ENCODE data around the gene GPS1.

GPS1 gene

DNA sequence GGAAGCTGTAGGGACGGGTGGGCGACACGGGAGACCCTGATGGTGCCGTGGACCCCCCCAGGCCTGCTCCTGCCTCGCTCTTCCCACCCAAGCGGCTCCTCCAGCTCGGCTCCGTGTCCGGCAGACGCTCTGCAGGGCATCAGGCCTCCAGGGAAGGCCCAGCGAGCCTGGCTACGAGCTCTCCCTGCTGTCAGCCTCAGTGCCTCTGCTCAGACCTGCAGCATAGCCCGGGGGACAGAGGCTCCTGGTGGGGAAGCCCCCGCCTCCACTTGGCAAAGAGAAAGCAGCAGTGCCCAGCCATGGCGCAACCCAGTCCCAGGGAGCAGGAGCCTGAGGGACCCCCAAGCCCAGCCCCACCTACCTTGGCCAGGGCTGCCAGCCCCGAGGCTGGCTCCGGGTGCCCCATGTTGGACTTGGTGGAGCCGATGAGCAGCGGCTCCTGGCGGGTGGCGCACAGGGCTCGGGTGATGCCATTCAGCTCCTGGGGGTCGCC, 40.4 kb downstream of the GPS1 start:
- Histone ChIP-seq H3K9ac (no peak overlapping the region; a peak in 1 of 22 replicates), H4K20me1 (peaks cover 18 to 99% (median 94%) of the 10 kb centered on the region in 11 experiments; a peak in 21 of 22 replicates), H3K4me2 (no peak overlapping the region), H3K27me3 (no peaks in the 10 kb centered on the region), H3K36me3 (peaks cover 84 to 98% (median 93%) of the 10 kb centered on the region in 11 experiments), H3K9me3 (replicated peaks in 1 of 11) (no peaks in the 10 kb centered on the region), H3K4me3 (no peak overlapping the region), H3K27ac (no peak overlapping the region), H3K4me1 (peaks cover 14 to 23% (median 18%) of the 10 kb centered on the region in 10 experiments)
- TF ChIP-seq Cebpa-rat (IDR thresholded peaks at IDR 0.05): no peak

DNA sequence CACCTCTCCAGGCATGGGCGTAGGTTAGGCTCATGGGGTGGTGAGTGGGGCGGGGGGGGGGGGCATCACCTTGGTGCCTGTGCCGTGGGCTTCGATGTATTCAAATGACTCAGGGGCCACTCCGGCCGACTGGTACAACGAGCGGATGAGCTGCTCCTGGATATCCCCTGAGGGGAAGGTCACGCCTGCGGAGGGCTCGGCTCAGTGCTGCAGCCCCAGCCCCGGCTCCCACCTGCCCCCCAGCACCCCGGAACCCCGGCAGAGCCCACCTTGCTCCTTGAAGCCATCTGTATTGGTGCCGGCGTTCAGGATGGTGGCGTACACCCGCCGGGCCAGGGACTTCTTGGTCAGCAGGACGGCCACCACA, 40.9 kb downstream of the GPS1 start:
- Histone ChIP-seq H3K9ac (no peak overlapping the region), H3K27me3 (no peaks in the 10 kb centered on the region), H4K20me1 (peaks cover 18 to 99% (median 94%) of the 10 kb centered on the region in 11 experiments; a peak in 21 of 22 replicates), H3K9me3 (replicated peaks in 1 of 11) (no peaks in the 10 kb centered on the region), H3K4me3 (no peak overlapping the region), H3K4me1 (peaks cover 14 to 23% (median 18%) of the 10 kb centered on the region in 10 experiments), H3K27ac (no peak overlapping the region), H3K4me2 (no peak overlapping the region), H3K36me3 (peaks cover 79 to 93% (median 89%) of the 10 kb centered on the region in 11 experiments)
- TF ChIP-seq Cebpa-rat (IDR thresholded peaks at IDR 0.05): no peak

DNA sequence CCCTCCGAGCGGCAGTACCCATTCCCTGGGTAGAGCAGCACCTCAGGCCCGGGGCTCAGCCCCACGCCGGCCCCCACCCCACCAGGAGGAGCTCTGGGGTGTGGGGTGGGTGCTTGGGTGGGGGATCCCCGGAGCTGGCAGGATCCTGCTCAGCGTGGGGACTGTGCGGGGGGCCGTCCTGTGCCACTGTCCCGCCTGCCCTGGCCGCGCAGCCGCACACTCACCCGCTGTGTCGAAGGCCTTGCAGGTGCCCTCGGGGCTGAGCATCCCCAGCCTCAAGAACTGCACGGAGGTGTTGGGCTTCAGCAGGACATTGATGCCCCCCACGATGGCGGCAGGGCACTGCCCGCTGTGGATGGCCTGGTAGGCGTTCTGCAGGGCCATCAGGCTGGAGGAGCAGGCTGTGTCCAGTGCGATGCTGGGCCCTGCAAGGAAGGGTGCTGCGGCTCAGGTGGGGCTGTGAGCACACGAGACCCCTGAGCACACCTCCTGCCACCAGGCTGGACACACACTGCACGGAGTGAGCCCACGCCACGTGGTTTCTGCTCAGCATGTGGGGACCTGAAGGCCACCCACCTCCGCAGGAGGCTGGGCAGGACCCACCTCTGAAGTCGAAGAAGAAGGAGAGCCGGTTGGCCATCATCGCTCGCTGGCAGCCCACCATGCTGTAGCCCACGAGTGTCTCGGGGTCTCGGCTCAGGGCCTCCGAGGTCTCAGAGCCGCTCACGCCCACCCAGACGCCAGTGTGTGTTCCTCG, 41.5 kb downstream of the GPS1 start:
- H3K9ac ChIP-seq: no peak overlapping the region

DNA sequence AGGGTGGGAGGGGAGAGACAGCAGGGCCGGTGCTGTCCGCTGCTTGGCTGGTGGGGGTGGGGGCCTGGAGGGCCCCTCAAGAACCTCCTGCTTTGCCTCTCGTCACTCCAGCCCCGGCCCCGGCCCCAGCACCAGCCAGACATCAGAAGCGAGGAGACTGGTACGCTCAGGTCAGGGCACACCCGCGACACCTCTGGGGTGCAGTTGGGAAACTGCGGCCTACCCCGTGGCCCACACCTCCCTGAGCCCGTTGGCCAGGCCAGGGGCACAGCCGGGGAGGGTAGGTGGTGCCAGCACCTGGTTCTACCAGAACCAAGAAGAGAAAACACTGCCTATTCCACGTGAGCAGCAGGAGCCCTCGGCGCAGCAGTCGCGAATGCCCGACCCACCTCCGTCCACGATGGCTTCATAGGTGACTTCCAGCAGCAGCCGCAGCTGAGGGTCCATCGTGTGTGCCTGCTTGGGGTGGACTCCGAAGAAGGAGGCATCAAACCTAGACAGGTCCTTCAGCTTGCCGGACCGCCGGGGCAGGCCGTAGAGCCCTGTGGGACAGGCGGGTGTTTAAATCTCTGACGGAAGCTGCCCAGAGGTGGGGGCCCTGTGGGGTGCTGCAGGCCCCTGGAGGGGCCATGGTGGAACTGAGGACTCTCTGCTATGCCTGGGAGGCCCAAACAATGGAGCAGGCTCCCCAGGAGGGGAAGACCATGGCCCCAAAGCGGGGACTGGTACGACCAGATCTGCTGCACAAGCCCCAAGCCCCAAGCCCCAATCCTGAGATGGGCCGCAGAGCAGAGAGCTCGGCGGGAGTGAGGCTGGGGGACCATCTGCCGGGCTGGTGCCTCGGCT, 43.5 kb downstream of the GPS1 start:
- H4K20me1 ChIP-seq: peaks cover 18 to 77% (median 70%) of the 10 kb centered on the region in 11 experiments; a peak in 21 of 22 replicates
- peak overlapping the region in 2 of 11 experiments; percentile 17 to 98; a peak in 3 of 22 replicates for H3K27ac ChIP-seq
- peak overlapping the region in 4 of 10 experiments; percentile 83 to 100 (median 98); a peak in 4 of 20 replicates for H3K4me3 ChIP-seq
- H3K4me1 ChIP-seq: peaks cover 28 to 35% (median 31%) of the 10 kb centered on the region in 10 experiments
- peak overlapping the region; percentile 92 to 100 (median 99); a peak in 20 of 22 replicates for H3K4me2 ChIP-seq
- peaks cover 54 to 68% (median 63%) of the 10 kb centered on the region in 11 experiments for H3K36me3 ChIP-seq
- no peak for TF ChIP-seq Cebpa-rat (IDR thresholded peaks at IDR 0.05)
- no peaks in the 10 kb centered on the region for H3K9me3 ChIP-seq (replicated peaks in 1 of 11)
- H3K9ac ChIP-seq: peak overlapping the region; percentile 40 to 100 (median 98); a peak in 18 of 22 replicates
- no peaks in the 10 kb centered on the region for H3K27me3 ChIP-seq

More for the DNA sequence above, 41.5 kb downstream of the GPS1 start:
- Histone ChIP-seq H3K4me1 (peaks cover 14 to 23% (median 18%) of the 10 kb centered on the region in 10 experiments), H3K27ac (no peak overlapping the region), H3K4me2 (no peak overlapping the region), H3K4me3 (no peak overlapping the region), H4K20me1 (peaks cover 18 to 97% (median 90%) of the 10 kb centered on the region in 11 experiments; a peak in 21 of 22 replicates), H3K36me3 (peaks cover 73 to 88% (median 83%) of the 10 kb centered on the region in 11 experiments), H3K9me3 (replicated peaks in 1 of 11) (no peaks in the 10 kb centered on the region), H3K27me3 (no peaks in the 10 kb centered on the region)
- TF ChIP-seq Cebpa-rat (IDR thresholded peaks at IDR 0.05): no peak

DNA sequence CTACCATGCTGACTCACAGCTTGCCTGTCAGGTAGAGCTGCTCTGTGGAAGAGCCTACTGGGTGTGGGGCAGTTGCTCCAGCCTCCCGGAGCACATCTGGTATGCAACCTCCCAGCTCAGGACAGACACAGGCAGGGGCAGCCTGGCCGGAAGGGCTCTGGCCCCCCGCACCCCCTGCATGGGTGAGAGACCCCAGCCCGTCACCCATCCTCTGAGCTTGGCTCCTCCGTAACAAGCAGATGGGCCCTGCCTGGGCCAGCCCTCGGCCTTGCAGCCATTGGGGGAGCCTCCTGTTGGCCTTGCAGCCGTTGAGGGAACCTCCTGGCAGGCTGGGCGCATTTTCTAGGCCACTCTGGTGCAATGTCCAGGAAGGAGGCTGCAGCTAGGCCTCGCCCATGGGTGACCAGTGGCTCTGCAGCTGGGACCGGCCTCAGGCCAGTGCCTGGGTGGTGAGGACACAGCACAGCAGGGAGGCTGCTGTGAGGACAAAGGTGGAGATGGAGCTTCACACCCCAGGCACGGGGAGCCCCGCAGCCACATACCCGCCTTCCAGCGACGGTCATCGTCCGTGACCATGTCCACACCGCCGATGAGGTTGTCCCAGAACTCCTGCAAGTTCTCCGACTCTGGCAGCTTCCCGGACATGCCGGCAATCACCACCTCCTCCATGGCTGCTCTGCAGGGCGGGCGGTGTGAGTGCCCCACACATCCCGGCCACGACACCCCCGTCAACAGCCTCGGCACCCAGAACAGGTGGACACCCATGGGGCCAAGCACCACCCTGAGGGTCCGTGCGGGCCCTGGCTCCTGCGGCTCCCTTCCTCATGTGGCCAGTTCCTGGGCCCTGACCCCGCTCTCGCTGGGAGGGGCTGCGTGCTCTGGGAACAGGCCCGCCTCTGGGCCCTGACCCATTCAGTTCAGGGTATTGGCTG, 44.3 kb downstream of the GPS1 start:
- Histone ChIP-seq H3K9me3 (replicated peaks in 1 of 11) (no peaks in the 10 kb centered on the region), H3K27me3 (no peaks in the 10 kb centered on the region), H4K20me1 (peaks cover 18 to 68% (median 61%) of the 10 kb centered on the region in 11 experiments; a peak in 21 of 22 replicates), H3K4me2 (peak overlapping the region; percentile 92 to 100 (median 99)), H3K4me3 (peak overlapping the region; percentile 83 to 100 (median 98)), H3K36me3 (peaks cover 45 to 64% (median 54%) of the 10 kb centered on the region in 11 experiments), H3K4me1 (peaks cover 37 to 44% (median 39%) of the 10 kb centered on the region in 10 experiments), H3K27ac (peak overlapping the region; percentile 76 to 98 (median 96); a peak in 19 of 22 replicates), H3K9ac (peak overlapping the region; percentile 92 to 100 (median 98))
- TF ChIP-seq Cebpa-rat (IDR thresholded peaks at IDR 0.05): no peak

DNA sequence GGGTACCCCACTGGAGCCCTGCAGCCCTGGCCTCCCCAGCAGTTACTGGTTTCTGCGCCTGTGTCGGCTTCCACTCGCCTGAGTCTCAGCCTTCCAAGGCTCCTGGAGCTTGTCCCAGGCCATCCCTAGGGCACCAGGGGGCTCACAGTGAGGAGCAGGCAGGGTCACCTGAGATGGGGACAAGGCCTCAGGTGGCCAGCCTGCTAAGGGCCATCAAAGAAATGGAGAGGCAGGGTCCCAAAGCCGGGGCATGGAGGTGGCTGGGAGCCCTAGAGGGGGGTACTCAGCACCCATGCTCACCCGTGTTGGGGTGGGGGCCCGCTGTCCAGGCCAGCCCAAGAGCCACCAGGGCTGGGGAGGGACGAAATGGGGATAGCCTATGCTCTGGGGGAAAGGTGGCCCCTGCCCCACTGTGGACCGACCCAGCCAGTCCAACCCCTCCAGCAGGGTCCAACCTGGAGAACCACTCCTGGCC, 45.0 kb downstream of the GPS1 start:
- Histone ChIP-seq H3K9me3 (replicated peaks in 1 of 11) (no peaks in the 10 kb centered on the region), H4K20me1 (peaks cover 18 to 61% (median 54%) of the 10 kb centered on the region in 11 experiments; a peak in 21 of 22 replicates), H3K27me3 (no peaks in the 10 kb centered on the region), H3K9ac (peak overlapping the region; percentile 92 to 100 (median 98)), H3K27ac (peak overlapping the region; percentile 76 to 98 (median 96); a peak in 21 of 22 replicates), H3K4me1 (peaks cover 44 to 51% (median 46%) of the 10 kb centered on the region in 10 experiments), H3K4me3 (peak overlapping the region; percentile 83 to 100 (median 98)), H3K4me2 (peak overlapping the region; percentile 92 to 100 (median 99)), H3K36me3 (peaks cover 38 to 58% (median 47%) of the 10 kb centered on the region in 11 experiments)
- no peak for TF ChIP-seq Cebpa-rat (IDR thresholded peaks at IDR 0.05)

DNA sequence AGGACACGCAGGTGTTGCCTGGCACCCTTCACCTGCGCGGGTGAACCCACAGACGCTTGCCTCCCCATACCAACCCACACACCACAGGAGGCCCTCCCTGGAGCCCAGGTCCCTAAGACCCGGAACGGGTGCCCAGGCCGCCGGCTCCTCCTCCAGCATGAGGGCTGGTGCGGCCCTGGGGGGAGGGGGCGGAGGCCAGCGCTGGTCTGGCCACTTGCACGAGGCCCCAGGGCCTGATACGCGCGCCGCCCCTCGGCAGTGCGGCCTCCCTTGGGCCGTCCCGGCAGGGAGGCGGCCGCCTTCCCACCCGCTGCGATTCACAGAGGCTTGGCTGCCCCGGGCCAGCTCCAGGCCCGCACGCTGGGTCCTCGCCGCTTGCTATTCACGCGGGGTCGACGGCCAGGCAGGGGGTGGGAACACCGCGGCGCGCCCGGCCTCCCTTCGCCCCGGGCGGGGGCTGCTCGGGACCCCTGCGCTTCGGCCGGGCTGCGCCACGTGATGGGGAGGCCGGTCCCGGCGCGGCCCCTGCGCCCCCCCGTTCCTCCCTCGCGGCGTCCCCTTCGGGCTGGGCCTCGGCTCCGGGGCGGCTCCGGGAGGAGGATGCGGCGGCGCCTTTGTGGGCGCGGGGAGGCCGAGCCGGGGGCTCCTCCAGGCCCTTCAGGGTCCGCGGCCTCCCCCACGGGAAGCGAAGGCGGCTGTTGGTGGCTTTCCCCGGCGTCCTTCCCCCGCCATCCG, 45.7 kb downstream of the GPS1 start:
- Histone ChIP-seq H3K4me3 (peak overlapping the region; percentile 83 to 100 (median 98)), H4K20me1 (peaks cover 18 to 55% (median 48%) of the 10 kb centered on the region in 11 experiments; a peak in 21 of 22 replicates), H3K4me1 (peaks cover 44 to 57% (median 52%) of the 10 kb centered on the region in 10 experiments), H3K9ac (peak overlapping the region; percentile 92 to 100 (median 98)), H3K36me3 (peaks cover 32 to 52% (median 41%) of the 10 kb centered on the region in 11 experiments), H3K27ac (peak overlapping the region; percentile 76 to 98 (median 96)), H3K4me2 (peak overlapping the region; percentile 92 to 100 (median 99)), H3K27me3 (no peaks in the 10 kb centered on the region), H3K9me3 (replicated peaks in 1 of 11) (no peaks in the 10 kb centered on the region)
- TF ChIP-seq Cebpa-rat (IDR thresholded peaks at IDR 0.05): no peak
